GM12878 (cell line): ENCODE results near the gene RLIM. TPM values are rescaled to one million over a fixed set of nuclear protein-coding genes. Genes with fewer than 3 reads are reported as not detected.

Source experiments
- ATAC-seq: fragments of 200-7000 bp; cut with Tn5 transposase; 3 replicates; pipeline ENCODE4 v1.9.1; 2020; ENCODE audit warnings: mild to moderate bottlenecking, moderate library complexity
- BruUV-seq: library from RNA; stranded (reverse); fragments of 400-500 nt; replicated peaks from 2 replicates; lab custom pipeline; 2021; lab: Mats Ljungman, UMichigan
- CTCF ChIA-PET: fragments of 300-600 bp; sonication (Branson Sonifier 250); formaldehyde crosslinking; extraction: SDS; loops from one replicate; lab custom pipeline; 2021; ENCODE audit warnings: inconsistent platforms; lab: Yijun Ruan, JAX
- POLR2A ChIA-PET: fragments of 350-600 bp; formaldehyde crosslinking; extraction: SDS; loops from one replicate; lab custom pipeline; 2021; ENCODE audit warnings: inconsistent platforms; lab: Charles Lee
- RAD21 ChIA-PET: fragments of 300-600 bp; sonication (Branson Sonifier 250); formaldehyde crosslinking; loops from one replicate; lab custom pipeline; 2023; ENCODE audit warnings: antibody characterized with exemption; ENCODE audit not compliant: unreplicated experiment; lab: Charles Lee
- SMC1A ChIA-PET: fragments of 300-600 bp; sonication (Branson Sonifier 250); formaldehyde crosslinking; loops from one replicate; lab custom pipeline; 2023; ENCODE audit not compliant: unreplicated experiment, uncharacterized antibody; lab: Charles Lee
- DNase-seq: peaks from one replicate; pipeline ENCODE4 v3.0.0-alpha.2; 2011; ENCODE audit warnings: low read depth, low spot score
- FAIRE-seq: peaks from 3 replicates; lab custom pipeline; 2011; peaks lifted over from hg19 to GRCh38; lab: Jason Lieb, UNC
- H2AFZ ChIP-seq: 2 replicates; pipeline ENCODE4 v1.6.0; 2011; ENCODE audit warnings: low read depth, low read length, control low read depth; ENCODE audit not compliant: control insufficient read depth
- H3K27ac ChIP-seq: 2 replicates; pipeline ENCODE4 v1.5.1; 2011; ENCODE audit warnings: control low read depth; ENCODE audit not compliant: control insufficient read depth, insufficient read depth
- H3K27me3 ChIP-seq, 2 experiments: replicated peaks in 1 of 2; 2 replicates each; pipeline versions ENCODE4 v1.6.0 to v1.6.1; 2011; ENCODE audit warnings: low read length in 1 of 2; ENCODE audit not compliant: control insufficient read depth in 2 of 2, insufficient read depth in 2 of 2
- H3K36me3 ChIP-seq, 2 experiments: 2 replicates each; pipeline ENCODE4 v1.5.1; 2011; ENCODE audit warnings: low read length in 1 of 2; ENCODE audit not compliant: control insufficient read depth in 2 of 2, insufficient read depth in 2 of 2
- H3K4me1 ChIP-seq: 2 replicates; pipeline ENCODE4 v1.6.1; 2011; ENCODE audit warnings: mild to moderate bottlenecking, low read length, moderate library complexity, mixed read lengths; ENCODE audit not compliant: control insufficient read depth, insufficient read depth
- H3K4me2 ChIP-seq: 2 replicates; pipeline ENCODE4 v1.6.0; 2011; ENCODE audit warnings: control low read depth; ENCODE audit not compliant: control insufficient read depth, insufficient read depth
- H3K4me3 ChIP-seq: fragments of 200-600 bp; sonication (generic); 2 replicates; pipeline ENCODE4 v1.5.1; 2016
- H3K79me2 ChIP-seq: 2 replicates; pipeline ENCODE4 v1.6.0; 2011; ENCODE audit warnings: low read length; ENCODE audit not compliant: control insufficient read depth, insufficient read depth
- H3K9ac ChIP-seq: 2 replicates; pipeline ENCODE4 v1.8.0; 2011; ENCODE audit warnings: low read length, control low read depth, mixed read lengths; ENCODE audit not compliant: control insufficient read depth, insufficient read depth
- H3K9me3 ChIP-seq: replicated peaks from 3 replicates; pipeline ENCODE4 v1.5.1; 2011; ENCODE audit warnings: mild to moderate bottlenecking, low read length; ENCODE audit not compliant: control insufficient read depth, insufficient read depth
- H4K20me1 ChIP-seq: 2 replicates; pipeline ENCODE4 v1.6.0; 2011; ENCODE audit not compliant: control insufficient read depth, insufficient read depth
- ASH2L ChIP-seq: fragments of 300-600, 200-600 bp; sonication (generic); IDR thresholded peaks from 2 replicates; pipeline ENCODE4 v1.6.1; 2017; ENCODE audit warnings: low read depth, mild to moderate bottlenecking, borderline replicate concordance
- BCL3 ChIP-seq: IDR thresholded peaks from 2 replicates; pipeline ENCODE4 v1.6.1; 2011; ENCODE audit warnings: borderline replicate concordance, low read depth, mild to moderate bottlenecking, moderate library complexity, low read length; ENCODE audit not compliant: insufficient read depth, poor library complexity, severe bottlenecking
- CREM ChIP-seq: IDR thresholded peaks from 2 replicates; pipeline ENCODE4 v1.6.1; 2014; ENCODE audit warnings: antibody characterized with exemption, low read depth
- EP300 ChIP-seq, 2 experiments: fragments of 150-350 bp in 1 of 2; IDR thresholded peaks; 2 replicates each; pipeline ENCODE4 v1.6.1; 2011 to 2012; ENCODE audit warnings: low read depth in 2 of 2, low read length in 2 of 2, borderline replicate concordance in 1 of 2, improper control_type of control experiment in 1 of 2, inconsistent platforms in 1 of 2; ENCODE audit not compliant: control insufficient read depth in 1 of 2
- EZH2 ChIP-seq: IDR thresholded peaks from 2 replicates; pipeline ENCODE4 v1.6.1; 2012; ENCODE audit warnings: low read depth, mild to moderate bottlenecking, control low read depth, inconsistent platforms, low read length, borderline replicate concordance; ENCODE audit not compliant: control insufficient read depth
- FOXM1 ChIP-seq: IDR thresholded peaks from 2 replicates; pipeline ENCODE4 v1.6.1; 2012; ENCODE audit warnings: low read depth, mild to moderate bottlenecking, inconsistent platforms, low read length, moderate library complexity
- KLF5 ChIP-seq: fragments of 450-650 bp; IDR thresholded peaks from 2 replicates; pipeline ENCODE4 v1.6.1; 2014; ENCODE audit warnings: mild to moderate bottlenecking; ENCODE audit not compliant: partially characterized antibody
- MTA2 ChIP-seq: fragments of 450-650 bp; IDR thresholded peaks from 2 replicates; pipeline ENCODE4 v1.6.1; 2016; ENCODE audit warnings: low read depth, mild to moderate bottlenecking, moderate library complexity
- MYB ChIP-seq: fragments of 150-350 bp; IDR thresholded peaks from 2 replicates; pipeline ENCODE4 v1.6.1; 2014; ENCODE audit warnings: mild to moderate bottlenecking, low read depth, low read length, borderline replicate concordance
- NFIC ChIP-seq: IDR thresholded peaks from 2 replicates; pipeline ENCODE4 v1.6.1; 2012; ENCODE audit warnings: low read depth, mild to moderate bottlenecking, inconsistent platforms, low read length, moderate library complexity
- NFXL1 ChIP-seq: fragments of 450-650 bp; IDR thresholded peaks from 2 replicates; pipeline ENCODE4 v1.6.1; 2017; ENCODE audit warnings: antibody characterized with exemption, mild to moderate bottlenecking, borderline replicate concordance
- NR2F1 ChIP-seq: fragments of 450-650 bp; conservative IDR thresholded peaks from 2 replicates; pipeline ENCODE4 v1.6.1; 2017; ENCODE audit warnings: mild to moderate bottlenecking
- NRF1 ChIP-seq: conservative IDR thresholded peaks from 2 replicates; pipeline ENCODE4 v1.6.1; 2011; ENCODE audit warnings: mild to moderate bottlenecking, low read depth, low read length, improper control_type of control experiment
- RAD21 ChIP-seq: IDR thresholded peaks from 2 replicates; pipeline ENCODE4 v1.6.1; 2011; ENCODE audit warnings: mild to moderate bottlenecking, low read depth, low read length, moderate library complexity; ENCODE audit not compliant: insufficient read depth
- SMARCA5 ChIP-seq: fragments of 450-650 bp; IDR thresholded peaks from 2 replicates; pipeline ENCODE4 v1.6.1; 2017; ENCODE audit warnings: mild to moderate bottlenecking
- SP1 ChIP-seq: IDR thresholded peaks from one replicate; pipeline ENCODE4 v1.6.1; 2011; ENCODE audit warnings: low read depth, low read length
- SUPT20H ChIP-seq: IDR thresholded peaks from 2 replicates; pipeline ENCODE4 v1.6.1; 2011; ENCODE audit warnings: low read depth, mild to moderate bottlenecking, low read length, moderate library complexity, borderline replicate concordance; ENCODE audit not compliant: control insufficient read depth
- TCF12 ChIP-seq: IDR thresholded peaks from 2 replicates; pipeline ENCODE4 v1.6.1; 2011; ENCODE audit warnings: low read depth, mild to moderate bottlenecking, low read length
- ZSCAN29 ChIP-seq: fragments of 450-650 bp; IDR thresholded peaks from 2 replicates; pipeline ENCODE4 v1.6.1; 2017; ENCODE audit warnings: mild to moderate bottlenecking, moderate library complexity
- WGBS: methylation state at CpG from one replicate; pipeline ENCODE4 v1.1.6; 2016; ENCODE audit warnings: low lambda C conversion rate; ENCODE audit not compliant: insufficient replicate concordance, insufficient coverage; ENCODE audit errors: missing lambda C conversion rate; 5-methylcytosine and 5-hydroxymethylcytosine counted together
- in situ Hi-C: fragments of 300-500 bp; cut with MboI; formaldehyde crosslinking; loops from 9 replicates; pipeline ENCODE4 v1.14.3; 2018; ENCODE audit warnings: mixed read lengths
- intact Hi-C: fragments of 100-400 bp; cut with micrococcal nuclease; formaldehyde crosslinking; loops from one replicate; pipeline ENCODE4 v1.14.2; 2022; ENCODE audit not compliant: unreplicated experiment
- polyA plus RNA-seq, 11 experiments: library from polyadenylated mRNA; depleted of rRNA in 4 of 11; unstranded in 6 of 11; stranded (reverse) in 5 of 11; fragments of >200 nt; fragmentation: Nextera tagmentation in 4 of 11; fragmentation: Illumina TruSeq in 1 of 11; extraction: Ambion mirVana in 4 of 11; extraction: Trizol in 1 of 11; gene quantifications; 1 replicate in 1 of 11; 2 replicates in 10 of 11; pipeline versions ENCODE4 v1.2.1 to v1.2.3, GENCODE V29; 2011 to 2016; ENCODE audit warnings: inconsistent platforms in 2 of 11, missing spikeins in 2 of 11, low read depth in 1 of 11
- total RNA-seq, 4 experiments: library from RNA; depleted of rRNA in 3 of 4; stranded (reverse); fragments of >200 nt in 3 of 4; fragmentation: Illumina TruSeq in 1 of 4; extraction: Trizol in 1 of 4; gene quantifications; 2 replicates each; pipeline versions ENCODE4 v1.2.1 to v1.2.3, GENCODE V29; 2013 to 2021

The RLIM gene
- total and polyA plus RNA-seq, 10 of the 15 experiments (the other 5 are each of a cell fraction or from before 2014, with no cell fraction given), result 4.0 to 33.9 (median 15.1) TPM

GRCh38 chrX:74551934-74552333 lies 62.5 kb downstream of the RLIM start (continued):
- TF ChIP-seq BCL3 (no peak), ASH2L (no peak), EZH2 (no peak), ZSCAN29 (no peak), SUPT20H (no peak), EP300 (IDR thresholded peaks at IDR 0.05; ENCODE audit: borderline replicate concordance in 1 of 2, control insufficient read depth in 1 of 2, low read depth in 2 of 2, low read length in 2 of 2) (no peak), NRF1 (no peak), MYB (no peak)
- TF ChIP-seq, all 136 proteins: peak for 0

- Histone ChIP-seq H3K9me3 (no peaks in the 10 kb centered on the region; the same call in 2 of the 3 replicates), H3K79me2 (no peaks in the 10 kb centered on the region), H3K4me2 (peak overlapping the region; percentile 82), H3K27me3 (no peaks in the 10 kb centered on the region), H3K27ac (no peak overlapping the region), H3K4me3 (no peak overlapping the region), H4K20me1 (no peaks in the 10 kb centered on the region), H3K36me3 (no peaks in the 10 kb centered on the region), H2AFZ (peak overlapping the region; percentile 66), H3K9ac (no peak overlapping the region), H3K4me1 (no peaks in the 10 kb centered on the region)
- ChIA-PET RAD21 (interaction anchor here (1.0 kb wide), 1 partner anchor 205 kb away, joined by 3 read pairs; no protein-coding TSS in a partner anchor), CTCF (interaction anchor here (0.6 to 1.9 kb wide), 3 partner anchors 136 to 168 kb away, joined by 3 to 8 read pairs (median 3); no protein-coding TSS in a partner anchor), POLR2A (no interaction called here), SMC1A (interaction anchor here (0.6 to 1.4 kb wide), 3 partner anchors 16 to 1164 kb away, joined by 3 to 4 read pairs (median 3); no protein-coding TSS in a partner anchor)
- intact Hi-C loops (loop anchor here (1.0 to 5.0 kb wide), 5 partner anchors 57 to 1052 kb away; no protein-coding TSS in a partner anchor), in situ Hi-C loops (no loop called here)
- WGBS, result 33% methylated on average over 21 of the region's 24 CpGs
- FAIRE-seq (no peak), ATAC-seq (peak; percentile 98), DNase-seq (peak; percentile 35)
- no TSS peak for BruUV-seq
- TF ChIP-seq CREM (peak; percentile 31; the same call in 1 of the 2 replicates), NFXL1 (no peak), FOXM1 (0 out of 2 replicates have a peak, but pooled peaks have one; percentile 30), SP1 (peak; percentile 49), NR2F1 (peak; percentile 41; the same call in 1 of the 2 replicates), RAD21 (peak; percentile 86), TCF12 (0 out of 2 replicates have a peak, but pooled peaks have one; percentile 12), SMARCA5 (peak; percentile 95), MTA2 (no peak), KLF5 (no peak), NFIC (no peak)
Measured at GRCh38 chrX:74550295-74550802, 64.1 kb downstream of the RLIM start.
